Nephron progenitor cell (in vitro differentiated cells): Measurements from ENCODE around the gene YBX1.

ENCODE experiments used
- DNase-seq: peaks from one replicate; pipeline ENCODE4 v3.0.0; 2021
- H3K27ac Mint-ChIP-seq: 2 replicates; pipeline ENCODE4 v1.8.0; 2021; ENCODE audit warnings: mild to moderate bottlenecking, moderate library complexity, mixed read lengths
- H3K27me3 Mint-ChIP-seq: 2 replicates; pipeline ENCODE4 v1.8.0; 2021; ENCODE audit warnings: mild to moderate bottlenecking, low read depth, mixed read lengths; ENCODE audit not compliant: poor library complexity
- H3K36me3 Mint-ChIP-seq: 2 replicates; pipeline ENCODE4 v1.8.0; 2021; ENCODE audit warnings: low read depth, mixed read lengths
- H3K4me1 Mint-ChIP-seq: 2 replicates; pipeline ENCODE4 v1.8.0; 2021; ENCODE audit warnings: mixed read lengths
- H3K4me3 Mint-ChIP-seq: 2 replicates; pipeline ENCODE4 v1.8.0; 2021; ENCODE audit warnings: mild to moderate bottlenecking, moderate library complexity, mixed read lengths
- H3K9me3 Mint-ChIP-seq: 2 replicates; pipeline ENCODE4 v1.8.0; 2021; ENCODE audit warnings: mild to moderate bottlenecking, moderate library complexity, mixed read lengths
- TF ChIP-seq, protein P1 (sequence below): fragments of 200-600 bp; sonication (generic); IDR thresholded peaks from 2 replicates; pipeline ENCODE4 v1.5.0; 2021; ENCODE audit warnings: antibody characterized with exemption

The YBX1 gene

GRCh38 chr1:42658877-42659337, 23.3 kb upstream of the YBX1 start:
- Mint-ChIP-seq H3K36me3 (peaks cover 26% of the 10 kb centered on the region), H3K4me1 (peaks cover 32% of the 10 kb centered on the region), H3K9me3 (no peaks in the 10 kb centered on the region), H3K27me3 (peaks cover 16% of the 10 kb centered on the region), H3K27ac (peak overlapping the region; percentile 98), H3K4me3 (peak overlapping the region; percentile 94)
- DNase-seq = no peak
- TF ChIP-seq, protein P1, sequence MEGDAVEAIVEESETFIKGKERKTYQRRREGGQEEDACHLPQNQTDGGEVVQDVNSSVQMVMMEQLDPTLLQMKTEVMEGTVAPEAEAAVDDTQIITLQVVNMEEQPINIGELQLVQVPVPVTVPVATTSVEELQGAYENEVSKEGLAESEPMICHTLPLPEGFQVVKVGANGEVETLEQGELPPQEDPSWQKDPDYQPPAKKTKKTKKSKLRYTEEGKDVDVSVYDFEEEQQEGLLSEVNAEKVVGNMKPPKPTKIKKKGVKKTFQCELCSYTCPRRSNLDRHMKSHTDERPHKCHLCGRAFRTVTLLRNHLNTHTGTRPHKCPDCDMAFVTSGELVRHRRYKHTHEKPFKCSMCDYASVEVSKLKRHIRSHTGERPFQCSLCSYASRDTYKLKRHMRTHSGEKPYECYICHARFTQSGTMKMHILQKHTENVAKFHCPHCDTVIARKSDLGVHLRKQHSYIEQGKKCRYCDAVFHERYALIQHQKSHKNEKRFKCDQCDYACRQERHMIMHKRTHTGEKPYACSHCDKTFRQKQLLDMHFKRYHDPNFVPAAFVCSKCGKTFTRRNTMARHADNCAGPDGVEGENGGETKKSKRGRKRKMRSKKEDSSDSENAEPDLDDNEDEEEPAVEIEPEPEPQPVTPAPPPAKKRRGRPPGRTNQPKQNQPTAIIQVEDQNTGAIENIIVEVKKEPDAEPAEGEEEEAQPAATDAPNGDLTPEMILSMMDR = no peak

GRCh38 chr1:42660907-42661500, 21.2 kb upstream of the YBX1 start:
- peaks cover 32% of the 10 kb centered on the region for H3K4me1 Mint-ChIP-seq
- no peaks in the 10 kb centered on the region for H3K9me3 Mint-ChIP-seq
- TF ChIP-seq, protein P1 = no peak
- peaks cover 38% of the 10 kb centered on the region for H3K36me3 Mint-ChIP-seq
- H3K27ac Mint-ChIP-seq = no peak overlapping the region
- DNase-seq = no peak
- H3K4me3 Mint-ChIP-seq = peak overlapping the region; percentile 32
- H3K27me3 Mint-ChIP-seq = peaks cover 2% of the 10 kb centered on the region

DNA sequence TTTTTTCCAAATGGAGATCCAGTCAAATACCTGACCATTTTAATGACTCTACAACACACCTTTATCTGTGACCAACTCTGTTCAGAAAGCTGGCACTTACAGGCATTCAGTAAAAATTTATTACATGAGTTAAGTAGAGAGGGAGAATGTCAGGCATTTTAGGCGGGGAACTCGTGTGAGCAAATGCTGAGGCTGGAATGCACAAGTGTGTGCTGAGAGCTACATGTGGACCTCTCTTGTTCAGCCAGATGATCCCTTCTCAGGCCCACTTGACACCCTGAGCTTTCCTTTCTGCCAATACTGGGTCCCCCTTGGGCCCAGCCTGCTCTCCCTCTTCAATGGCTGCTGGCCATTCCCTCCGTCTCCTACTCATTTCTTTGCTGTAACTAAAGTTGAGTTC, 12.3 kb upstream of the YBX1 start:
- Mint-ChIP-seq H3K27ac (peak overlapping the region; percentile 34), H3K4me1 (no peaks in the 10 kb centered on the region), H3K9me3 (no peaks in the 10 kb centered on the region), H3K36me3 (peaks cover 65% of the 10 kb centered on the region), H3K4me3 (no peak overlapping the region), H3K27me3 (no peaks in the 10 kb centered on the region)
- DNase-seq = no peak
- TF ChIP-seq, protein P1 = no peak

DNA sequence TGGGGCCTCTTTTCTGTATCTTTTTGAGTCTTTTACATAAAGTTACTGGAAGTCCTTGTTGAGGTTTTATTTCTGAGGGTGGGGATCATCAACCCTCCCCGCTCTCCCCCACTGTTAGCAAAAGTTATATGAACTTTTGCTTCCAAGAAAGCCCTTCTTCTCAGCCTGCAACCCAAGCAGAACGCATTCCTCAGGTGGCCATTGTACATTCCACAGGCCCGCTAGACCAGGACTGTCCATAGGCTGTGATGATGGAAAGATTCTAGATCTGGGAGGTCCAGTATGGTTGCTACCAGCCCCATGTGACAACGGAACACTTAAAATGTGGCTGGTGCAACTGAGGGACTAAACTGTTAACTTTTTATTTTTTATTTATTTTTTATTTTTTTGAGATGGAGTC, 11.8 kb upstream of the YBX1 start:
- no peak for DNase-seq
- Mint-ChIP-seq H3K4me3 (no peak overlapping the region), H3K4me1 (no peaks in the 10 kb centered on the region), H3K27me3 (no peaks in the 10 kb centered on the region), H3K9me3 (no peaks in the 10 kb centered on the region), H3K36me3 (peaks cover 62% of the 10 kb centered on the region), H3K27ac (peak overlapping the region; percentile 34)
- TF ChIP-seq, protein P1 = no peak

GRCh38 chr1:42674214-42674613, 8.0 kb upstream of the YBX1 start:
- H3K27ac Mint-ChIP-seq = peak overlapping the region; percentile 16
- no peaks in the 10 kb centered on the region for H3K27me3 Mint-ChIP-seq
- no peak overlapping the region for H3K4me3 Mint-ChIP-seq
- no peaks in the 10 kb centered on the region for H3K9me3 Mint-ChIP-seq
- H3K4me1 Mint-ChIP-seq = peaks cover 5% of the 10 kb centered on the region
- peaks cover 39% of the 10 kb centered on the region for H3K36me3 Mint-ChIP-seq
- TF ChIP-seq, protein P1 = no peak
- DNase-seq = no peak

- Mint-ChIP-seq H3K27me3 (no peaks in the 10 kb centered on the region), H3K9me3 (no peaks in the 10 kb centered on the region), H3K27ac (no peak overlapping the region), H3K4me1 (peaks cover 6% of the 10 kb centered on the region), H3K4me3 (no peak overlapping the region), H3K36me3 (peaks cover 35% of the 10 kb centered on the region)
- no peak for DNase-seq
- TF ChIP-seq, protein P1 = no peak
These were observed 7.5 kb upstream of the YBX1 start for GRCh38 chr1:42674682-42675081.
